ENCODE measurements around the gene HCFC1R1. TPM values are rescaled to one million over a fixed set of nuclear protein-coding genes. Genes with fewer than 3 reads are reported as not detected.

Gene HCFC1R1
- total RNA-seq, 2 donors from 2014 or later, result 49.8 to 59.1 TPM

GRCh38 chr16:3012828-3013420 is 10.8 kb downstream of the HCFC1R1 start, which contains the start of gene CLDN9:
Gene CLDN9 (plus strand): TSS chr16:3012923. CDS start chr16:3013363, 440 bp downstream.
- TF ChIP-seq CTCF (conservative IDR thresholded peaks at IDR 0.05), result no peak
- peak within 1 kb of the TSS; percentile 39 for H3K4me3 Mint-ChIP-seq
- H3K27ac Mint-ChIP-seq, result no peak within 1 kb of the TSS
- WGBS, 2 experiments (ENCODE audit: insufficient coverage in 1 of 2, insufficient read length in 1 of 2), result 43 to 48% methylated on average over 14 to 27 of the region's 27 CpGs
- H3K27ac ChIP-seq (ENCODE audit: low read depth, low read length), result no peak within 1 kb of the TSS
- peaks cover 15% of the 10 kb centered on the region for H3K36me3 ChIP-seq (ENCODE audit: control insufficient read depth, insufficient read depth, low read length)
- no peaks in the 10 kb centered on the region for H3K27me3 ChIP-seq (ENCODE audit: control insufficient read depth, insufficient read depth, low read length, poor library complexity, severe bottlenecking)
- no peaks in the 10 kb centered on the region for H3K9me3 ChIP-seq (ENCODE audit: control insufficient read depth, low read length)
- no peaks in the 10 kb centered on the region for H3K9me3 Mint-ChIP-seq
- peak; percentile 88 for DNase-seq
- no peak within 1 kb of the TSS for H3K4me3 ChIP-seq (ENCODE audit: low read length)
- H3K9ac ChIP-seq (ENCODE audit: extremely low read depth, low read length, poor library complexity, severe bottlenecking), result no peak within 1 kb of the TSS
- H3K27me3 Mint-ChIP-seq (ENCODE audit: insufficient read depth), result peaks cover 21% of the 10 kb centered on the region
- peaks cover 18% of the 10 kb centered on the region for H3K4me1 ChIP-seq (ENCODE audit: control insufficient read depth, insufficient read depth, low read length)
- H3K4me1 Mint-ChIP-seq, result peaks cover 42% of the 10 kb centered on the region
- H3K36me3 Mint-ChIP-seq (ENCODE audit: low read depth), result peaks cover 23% of the 10 kb centered on the region

DNA sequence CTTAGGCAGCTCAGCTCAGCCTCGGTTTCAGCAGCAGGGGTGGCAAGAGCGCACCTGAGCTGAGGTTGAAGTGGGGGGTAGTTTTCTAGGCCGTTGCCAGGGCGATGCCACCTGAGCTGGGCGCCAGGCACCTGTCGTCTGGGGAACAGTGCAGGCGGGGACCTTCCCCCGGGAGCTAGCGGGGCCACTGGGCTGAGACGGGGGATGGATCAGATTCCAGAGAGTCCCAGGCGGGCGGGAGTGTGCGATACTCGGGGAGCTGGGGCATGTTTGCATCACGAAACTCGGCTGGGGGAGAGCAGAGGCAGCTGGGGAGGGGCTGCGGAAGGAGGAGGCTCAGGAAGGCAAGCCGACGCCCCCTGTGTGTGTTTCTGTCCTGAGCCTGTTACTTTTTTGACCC is 11.5 kb downstream of the HCFC1R1 start:
- DNase-seq, result peak; percentile 73
- TF ChIP-seq CTCF (conservative IDR thresholded peaks at IDR 0.05), result no peak
- H3K4me3 Mint-ChIP-seq, result peak overlapping the region; percentile 39
- H3K9ac ChIP-seq (ENCODE audit: extremely low read depth, low read length, poor library complexity, severe bottlenecking), result no peak overlapping the region
- no peaks in the 10 kb centered on the region for H3K9me3 ChIP-seq (ENCODE audit: control insufficient read depth, low read length)
- no peak overlapping the region for H3K27ac ChIP-seq (ENCODE audit: low read depth, low read length)
- no peak overlapping the region for H3K4me3 ChIP-seq (ENCODE audit: low read length)
- no peaks in the 10 kb centered on the region for H3K9me3 Mint-ChIP-seq
- peaks cover 15% of the 10 kb centered on the region for H3K36me3 ChIP-seq (ENCODE audit: control insufficient read depth, insufficient read depth, low read length)
- WGBS, 2 experiments (ENCODE audit: insufficient coverage in 1 of 2, insufficient read length in 1 of 2), result 53 to 58% methylated on average over 6 to 19 of the region's 19 CpGs
- peaks cover 24% of the 10 kb centered on the region for H3K4me1 ChIP-seq (ENCODE audit: control insufficient read depth, insufficient read depth, low read length)
- peaks cover 49% of the 10 kb centered on the region for H3K4me1 Mint-ChIP-seq
- H3K27ac Mint-ChIP-seq, result no peak overlapping the region
- H3K27me3 ChIP-seq (ENCODE audit: control insufficient read depth, insufficient read depth, low read length, poor library complexity, severe bottlenecking), result no peaks in the 10 kb centered on the region
- peaks cover 21% of the 10 kb centered on the region for H3K27me3 Mint-ChIP-seq (ENCODE audit: insufficient read depth)
- peaks cover 22% of the 10 kb centered on the region for H3K36me3 Mint-ChIP-seq (ENCODE audit: low read depth)

GRCh38 chr16:3010510-3010909 is 13.2 kb downstream of the HCFC1R1 start:
- peaks cover 8% of the 10 kb centered on the region for H3K36me3 ChIP-seq (ENCODE audit: control insufficient read depth, insufficient read depth, low read length)
- Mint-ChIP-seq H3K4me1 (peaks cover 59% of the 10 kb centered on the region), H3K27me3 (ENCODE audit: insufficient read depth) (peaks cover 21% of the 10 kb centered on the region), H3K9me3 (no peaks in the 10 kb centered on the region), H3K36me3 (ENCODE audit: low read depth) (peaks cover 10% of the 10 kb centered on the region), H3K27ac (peak overlapping the region; percentile 98), H3K4me3 (no peak overlapping the region)
- H3K4me1 ChIP-seq (ENCODE audit: control insufficient read depth, insufficient read depth, low read length), result peaks cover 33% of the 10 kb centered on the region
- DNase-seq, result no peak
- no peaks in the 10 kb centered on the region for H3K27me3 ChIP-seq (ENCODE audit: control insufficient read depth, insufficient read depth, low read length, poor library complexity, severe bottlenecking)
- no peak for TF ChIP-seq CTCF (conservative IDR thresholded peaks at IDR 0.05)
- H3K9ac ChIP-seq (ENCODE audit: extremely low read depth, low read length, poor library complexity, severe bottlenecking), result no peak overlapping the region
- H3K9me3 ChIP-seq (ENCODE audit: control insufficient read depth, low read length), result no peaks in the 10 kb centered on the region
- WGBS, 2 experiments (ENCODE audit: insufficient coverage in 1 of 2, insufficient read length in 1 of 2), result 96 to 97% methylated on average over 6 to 7 of the region's 8 CpGs
- H3K4me3 ChIP-seq (ENCODE audit: low read length), result no peak overlapping the region
- no peak overlapping the region for H3K27ac ChIP-seq (ENCODE audit: low read depth, low read length)
